ENCODE results near the gene CST7.

DNA sequence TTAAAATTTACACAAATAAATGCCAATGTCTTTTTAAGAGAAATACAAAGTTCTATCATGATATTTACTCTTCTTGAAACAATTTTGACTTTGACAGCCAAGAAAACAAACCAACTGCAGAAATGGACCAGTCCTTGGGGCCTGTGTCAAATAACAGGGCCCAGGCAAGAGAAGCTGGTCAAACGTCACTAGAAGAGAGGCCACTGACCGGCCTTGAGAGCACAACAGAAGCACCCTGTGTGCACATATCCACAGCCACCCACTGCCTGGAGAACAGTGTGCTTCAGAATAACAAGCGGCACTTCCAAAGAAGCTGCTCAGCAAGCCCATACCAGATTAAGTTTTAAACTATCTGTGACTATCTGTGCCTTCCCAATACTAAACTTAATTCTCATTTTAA is 28.7 kb downstream of the CST7 start:
- TF ChIP-seq, protein P1, sequence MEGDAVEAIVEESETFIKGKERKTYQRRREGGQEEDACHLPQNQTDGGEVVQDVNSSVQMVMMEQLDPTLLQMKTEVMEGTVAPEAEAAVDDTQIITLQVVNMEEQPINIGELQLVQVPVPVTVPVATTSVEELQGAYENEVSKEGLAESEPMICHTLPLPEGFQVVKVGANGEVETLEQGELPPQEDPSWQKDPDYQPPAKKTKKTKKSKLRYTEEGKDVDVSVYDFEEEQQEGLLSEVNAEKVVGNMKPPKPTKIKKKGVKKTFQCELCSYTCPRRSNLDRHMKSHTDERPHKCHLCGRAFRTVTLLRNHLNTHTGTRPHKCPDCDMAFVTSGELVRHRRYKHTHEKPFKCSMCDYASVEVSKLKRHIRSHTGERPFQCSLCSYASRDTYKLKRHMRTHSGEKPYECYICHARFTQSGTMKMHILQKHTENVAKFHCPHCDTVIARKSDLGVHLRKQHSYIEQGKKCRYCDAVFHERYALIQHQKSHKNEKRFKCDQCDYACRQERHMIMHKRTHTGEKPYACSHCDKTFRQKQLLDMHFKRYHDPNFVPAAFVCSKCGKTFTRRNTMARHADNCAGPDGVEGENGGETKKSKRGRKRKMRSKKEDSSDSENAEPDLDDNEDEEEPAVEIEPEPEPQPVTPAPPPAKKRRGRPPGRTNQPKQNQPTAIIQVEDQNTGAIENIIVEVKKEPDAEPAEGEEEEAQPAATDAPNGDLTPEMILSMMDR (IDR thresholded peaks at IDR 0.05) = no peak
- TF ChIP-seq, protein P2, sequence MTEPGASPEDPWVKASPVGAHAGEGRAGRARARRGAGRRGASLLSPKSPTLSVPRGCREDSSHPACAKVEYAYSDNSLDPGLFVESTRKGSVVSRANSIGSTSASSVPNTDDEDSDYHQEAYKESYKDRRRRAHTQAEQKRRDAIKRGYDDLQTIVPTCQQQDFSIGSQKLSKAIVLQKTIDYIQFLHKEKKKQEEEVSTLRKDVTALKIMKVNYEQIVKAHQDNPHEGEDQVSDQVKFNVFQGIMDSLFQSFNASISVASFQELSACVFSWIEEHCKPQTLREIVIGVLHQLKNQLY (CRISPR knock-in tag; IDR thresholded peaks at IDR 0.05) = no peak
- TF ChIP-seq ZNF263 (CRISPR knock-in tag; IDR thresholded peaks at IDR 0.05; ENCODE audit: low read depth) = no peak
- no peak for TF ChIP-seq ZNF317 (CRISPR knock-in tag; IDR thresholded peaks at IDR 0.05; ENCODE audit: borderline replicate concordance, low read depth)
- TF ChIP-seq JUN (CRISPR knock-in tag; IDR thresholded peaks at IDR 0.05) = no peak
